GM23248 (cell line): ENCODE data around the gene DCTN4.
"Not testable (repeated sequence)": the region's sequence is repeated elsewhere in the genome, so short reads cannot be mapped to it uniquely, and the experiment has no call there.

ENCODE experiments used
- EZH2 ChIP-seq: fragments of 200-600 bp; sonication (generic); IDR thresholded peaks from 2 replicates; pipeline ENCODE4 v1.6.1; 2018; ENCODE audit warnings: antibody characterized with exemption, mild to moderate bottlenecking; ENCODE audit not compliant: insufficient read depth, poor library complexity, severe bottlenecking
- EZH2phosphoT487 ChIP-seq: fragments of 200-600 bp; sonication (generic); IDR thresholded peaks from 2 replicates; pipeline ENCODE4 v1.6.1; 2018; ENCODE audit warnings: antibody characterized with exemption, moderate library complexity, mild to moderate bottlenecking, low read depth; ENCODE audit not compliant: insufficient read depth

DNA sequence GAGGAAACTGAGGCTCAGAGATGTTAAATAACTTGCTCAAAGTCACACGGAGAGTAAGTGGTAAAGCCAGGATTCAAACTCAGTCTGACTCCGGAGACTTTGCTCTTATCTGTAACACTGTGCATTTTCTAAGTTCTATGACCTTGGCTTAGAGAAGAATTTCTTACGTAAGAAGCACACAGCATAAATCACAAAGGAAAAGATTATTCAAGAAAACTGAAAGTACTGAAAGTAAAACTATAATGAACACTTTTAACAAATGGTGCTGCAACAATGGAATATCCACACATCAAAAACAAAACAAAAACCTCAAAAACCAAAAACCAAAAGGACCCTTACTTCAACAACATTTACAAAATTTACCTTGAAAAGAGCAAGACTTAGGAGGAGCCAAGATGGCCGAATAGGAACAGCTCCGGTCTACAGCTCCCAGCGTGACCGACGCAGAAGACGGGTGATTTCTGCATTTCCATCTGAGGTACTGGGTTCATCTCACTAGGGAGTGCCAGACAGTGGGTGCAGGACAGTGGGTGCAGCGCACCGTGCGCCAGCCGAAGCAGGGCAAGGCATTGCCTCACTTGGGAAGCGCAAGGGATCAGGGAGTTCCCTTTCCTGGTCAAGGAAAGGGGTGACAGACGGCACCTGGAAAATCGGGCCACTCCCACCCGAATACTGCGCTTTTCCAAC is 16.2 kb downstream of the DCTN4 start:
- TF ChIP-seq EZH2, EZH2phosphoT487: not testable (repeated sequence)
